EL (cell line): ENCODE measurements around the gene CATSPERD.
"Not testable (repeated sequence)": the region's sequence is repeated elsewhere in the genome, so short reads cannot be mapped to it uniquely, and the experiment has no call there.

Experiments used
- DNase-seq: peaks from one replicate; pipeline ENCODE4 v3.0.0-alpha.2; 2016

CATSPERD gene

GRCh38 chr19:5743630-5744029, 23.2 kb downstream of the CATSPERD start:
- DNase-seq, result no peak

- not testable (repeated sequence) for DNase-seq
Observed at GRCh38 chr19:5744999-5745398, 24.6 kb downstream of the CATSPERD start.

- DNase-seq, result not testable (repeated sequence)
Observed at GRCh38 chr19:5748920-5749319, 28.5 kb downstream of the CATSPERD start.

GRCh38 chr19:5749505-5749904, 29.1 kb downstream of the CATSPERD start:
- no peak for DNase-seq

- no peak for DNase-seq
Observed at GRCh38 chr19:5751709-5752108, 31.3 kb downstream of the CATSPERD start.

- no peak for DNase-seq
Observed at GRCh38 chr19:5753743-5754142, 33.3 kb downstream of the CATSPERD start.

GRCh38 chr19:5762608-5763217, 42.3 kb downstream of the CATSPERD start:
- no peak for DNase-seq

- DNase-seq, result no peak
Observed at GRCh38 chr19:5765220-5765619, 44.8 kb downstream of the CATSPERD start.

GRCh38 chr19:5767949-5768348, 47.5 kb downstream of the CATSPERD start:
- DNase-seq, result no peak

- no peak for DNase-seq
Observed at GRCh38 chr19:5772416-5772815, 52.0 kb downstream of the CATSPERD start.

GRCh38 chr19:5773276-5773675, 52.8 kb downstream of the CATSPERD start:
- no peak for DNase-seq

GRCh38 chr19:5774921-5775320, 54.5 kb downstream of the CATSPERD start:
- DNase-seq, result no peak

- peak; percentile 82 for DNase-seq
Observed at GRCh38 chr19:5775668-5776309, 55.4 kb downstream of the CATSPERD start.

GRCh38 chr19:5778402-5778801, 58.0 kb downstream of the CATSPERD start:
- no peak for DNase-seq

- DNase-seq, result not testable (repeated sequence)
Observed at GRCh38 chr19:5780916-5781315, 60.5 kb downstream of the CATSPERD start.

GRCh38 chr19:5782322-5782721, 61.9 kb downstream of the CATSPERD start:
- DNase-seq, result no peak

- DNase-seq, result no peak
Observed at GRCh38 chr19:5782945-5783919, 62.8 kb downstream of the CATSPERD start.

- DNase-seq, result no peak
Observed at GRCh38 chr19:5784581-5785147, 64.2 kb downstream of the CATSPERD start, which contains the start of gene PRR22. PRR22 (minus strand) TSS chr19:5784746; CDS start chr19:5784660, 86 bp downstream.

GRCh38 chr19:5785423-5785822, 65.0 kb downstream of the CATSPERD start:
- no peak for DNase-seq

GRCh38 chr19:5786593-5787408, 66.4 kb downstream of the CATSPERD start:
- no peak for DNase-seq

- DNase-seq, result no peak
Observed at GRCh38 chr19:5787409-5788182, 67.2 kb downstream of the CATSPERD start.
